Measurements from ENCODE around the gene GABRG3.

Gene GABRG3

DNA sequence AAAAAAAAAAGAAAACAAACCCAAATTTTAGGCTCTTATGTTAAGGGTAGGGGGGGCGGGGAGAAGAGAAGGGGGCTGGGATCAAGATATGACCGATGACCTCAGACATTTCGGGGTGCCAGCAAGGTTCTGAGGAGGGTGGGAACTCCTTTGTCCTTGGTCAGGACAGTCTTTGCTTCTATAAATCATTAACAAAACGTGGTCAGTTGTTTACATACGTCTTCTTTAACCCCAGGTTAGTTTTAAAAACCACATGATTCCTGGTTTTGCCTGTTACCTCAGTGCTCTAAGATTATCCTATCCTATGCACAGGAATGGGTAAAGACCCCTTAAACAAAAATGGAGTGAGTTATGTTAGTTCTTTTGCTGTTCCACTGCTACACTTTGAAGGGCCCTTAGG, 285.5 kb downstream of the GABRG3 start:
- no peak for TF ChIP-seq JUND (IDR thresholded peaks at IDR 0.05; ENCODE audit: low read depth)
- DNase-seq (ENCODE audit: low read depth in 1 of 2, low spot score in 1 of 2) = no peak
- in situ Hi-C loops (cut with HindIII; ENCODE audit: low pct_unique_long_range_greater_than_20kb, low sequenced_read_pairs) = no loop called here

DNA sequence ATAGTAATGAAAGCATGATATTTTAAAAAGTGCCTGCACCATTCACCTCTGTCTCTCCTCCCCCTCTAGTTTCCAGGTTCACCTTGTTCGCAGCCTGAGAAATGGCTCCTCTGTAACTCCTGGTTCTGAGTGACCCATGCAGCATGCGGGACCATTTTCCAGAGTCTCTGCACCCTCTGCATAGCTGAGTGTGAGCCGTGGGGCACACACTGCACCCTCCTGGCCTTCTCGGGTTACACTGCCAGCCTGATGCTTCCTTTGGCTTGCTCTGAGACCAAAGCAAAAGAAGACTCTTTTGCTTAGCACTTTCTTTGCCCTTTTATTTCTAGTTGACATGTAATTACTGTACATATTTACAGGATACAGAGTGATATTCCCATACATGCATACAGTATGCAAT, 287.3 kb downstream of the GABRG3 start:
- no peak for DNase-seq (ENCODE audit: low read depth in 1 of 2, low spot score in 1 of 2)
- in situ Hi-C loops (cut with HindIII; ENCODE audit: low pct_unique_long_range_greater_than_20kb, low sequenced_read_pairs) = no loop called here
- no peak for TF ChIP-seq JUND (IDR thresholded peaks at IDR 0.05; ENCODE audit: low read depth)

- no peak for DNase-seq (ENCODE audit: low read depth in 1 of 2, low spot score in 1 of 2)
- no peak for TF ChIP-seq JUND (IDR thresholded peaks at IDR 0.05; ENCODE audit: low read depth)
- in situ Hi-C loops (cut with HindIII; ENCODE audit: low pct_unique_long_range_greater_than_20kb, low sequenced_read_pairs) = no loop called here
Observed at GRCh38 chr15:27260523-27260922, 289.5 kb downstream of the GABRG3 start.

- TF ChIP-seq JUND (IDR thresholded peaks at IDR 0.05; ENCODE audit: low read depth) = no peak
- no peak for DNase-seq (ENCODE audit: low read depth in 1 of 2, low spot score in 1 of 2)
- in situ Hi-C loops (cut with HindIII; ENCODE audit: low pct_unique_long_range_greater_than_20kb, low sequenced_read_pairs) = no loop called here
Observed at GRCh38 chr15:27268923-27269322, 297.9 kb downstream of the GABRG3 start.

- in situ Hi-C loops (cut with HindIII; ENCODE audit: low pct_unique_long_range_greater_than_20kb, low sequenced_read_pairs) = no loop called here
- no peak for TF ChIP-seq JUND (IDR thresholded peaks at IDR 0.05; ENCODE audit: low read depth)
- DNase-seq (ENCODE audit: low read depth in 1 of 2, low spot score in 1 of 2) = no peak
Observed at GRCh38 chr15:27271258-27271657, 300.3 kb downstream of the GABRG3 start.

GRCh38 chr15:27272427-27272826, 301.4 kb downstream of the GABRG3 start:
- in situ Hi-C loops (cut with HindIII; ENCODE audit: low pct_unique_long_range_greater_than_20kb, low sequenced_read_pairs) = no loop called here
- TF ChIP-seq JUND (IDR thresholded peaks at IDR 0.05; ENCODE audit: low read depth) = no peak
- no peak for DNase-seq (ENCODE audit: low read depth in 1 of 2, low spot score in 1 of 2)

DNA sequence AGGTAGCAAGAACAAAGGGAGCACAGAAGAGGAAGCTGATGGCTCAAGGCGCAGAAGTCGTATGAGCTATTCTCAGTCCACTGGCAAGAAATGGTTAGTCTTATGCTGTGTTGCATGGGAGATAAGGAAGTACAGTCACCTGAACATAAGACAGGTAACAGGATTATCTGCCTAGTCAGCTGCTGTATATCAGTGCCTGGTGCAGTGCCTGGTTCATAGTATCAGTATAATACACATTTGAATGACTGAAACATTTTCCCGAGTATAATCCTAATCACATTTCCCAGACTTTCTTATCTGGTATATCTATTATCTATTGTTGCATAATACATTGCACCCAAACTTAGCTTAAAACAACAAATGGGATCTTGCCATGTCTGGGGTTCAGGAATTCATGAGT, 302.5 kb downstream of the GABRG3 start:
- DNase-seq (ENCODE audit: low read depth in 1 of 2, low spot score in 1 of 2) = no peak
- in situ Hi-C loops (cut with HindIII; ENCODE audit: low pct_unique_long_range_greater_than_20kb, low sequenced_read_pairs) = no loop called here
- no peak for TF ChIP-seq JUND (IDR thresholded peaks at IDR 0.05; ENCODE audit: low read depth)

GRCh38 chr15:27278761-27279160, 307.8 kb downstream of the GABRG3 start:
- no peak for TF ChIP-seq JUND (IDR thresholded peaks at IDR 0.05; ENCODE audit: low read depth)
- no peak for DNase-seq (ENCODE audit: low read depth in 1 of 2, low spot score in 1 of 2)
- in situ Hi-C loops (cut with HindIII; ENCODE audit: low pct_unique_long_range_greater_than_20kb, low sequenced_read_pairs) = no loop called here

DNA sequence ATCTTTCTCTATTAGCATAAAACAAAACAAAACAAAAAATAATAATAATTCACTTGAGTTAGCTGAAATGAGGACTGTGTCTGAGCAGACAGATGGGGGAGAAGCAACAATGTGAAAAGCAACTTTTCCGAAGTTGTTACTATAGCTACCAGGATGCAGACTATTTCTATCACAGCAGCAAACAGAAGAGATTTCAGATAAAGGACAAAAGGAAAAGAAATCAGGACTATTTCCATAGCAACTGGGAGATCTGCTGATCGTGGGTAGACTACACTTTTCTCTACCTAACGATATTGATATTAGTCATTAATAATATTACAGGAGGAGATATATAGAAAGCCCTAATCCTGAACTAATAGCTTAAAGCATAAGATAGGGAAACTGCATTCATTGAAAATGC, 321.7 kb downstream of the GABRG3 start:
- in situ Hi-C loops (cut with HindIII; ENCODE audit: low pct_unique_long_range_greater_than_20kb, low sequenced_read_pairs) = no loop called here
- no peak for TF ChIP-seq JUND (IDR thresholded peaks at IDR 0.05; ENCODE audit: low read depth)
- no peak for DNase-seq (ENCODE audit: low read depth in 1 of 2, low spot score in 1 of 2)

GRCh38 chr15:27293607-27294006, 322.6 kb downstream of the GABRG3 start:
- TF ChIP-seq JUND (IDR thresholded peaks at IDR 0.05; ENCODE audit: low read depth) = no peak
- DNase-seq (ENCODE audit: low read depth in 1 of 2, low spot score in 1 of 2) = no peak
- in situ Hi-C loops (cut with HindIII; ENCODE audit: low pct_unique_long_range_greater_than_20kb, low sequenced_read_pairs) = no loop called here

DNA sequence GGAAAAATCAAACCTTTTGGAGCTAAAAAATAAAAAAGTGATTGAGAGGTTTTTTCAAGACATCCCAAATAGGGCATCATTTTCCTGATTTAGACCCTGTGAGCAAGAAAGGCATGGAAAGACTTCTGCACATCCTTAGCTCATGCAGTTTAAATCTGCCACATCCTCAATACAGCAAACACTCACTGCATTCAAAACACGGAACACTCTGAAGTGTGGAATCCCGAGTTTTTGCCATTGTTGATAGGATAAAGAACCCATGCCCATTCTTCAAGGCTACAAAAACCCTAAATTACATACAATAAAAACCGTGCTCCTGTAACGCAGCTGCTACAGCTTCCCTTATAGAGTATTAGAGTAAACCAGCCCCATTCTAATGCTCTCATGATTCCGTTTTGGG, 346.8 kb downstream of the GABRG3 start:
- in situ Hi-C loops (cut with HindIII; ENCODE audit: low pct_unique_long_range_greater_than_20kb, low sequenced_read_pairs) = no loop called here
- no peak for DNase-seq (ENCODE audit: low read depth in 1 of 2, low spot score in 1 of 2)
- TF ChIP-seq JUND (IDR thresholded peaks at IDR 0.05; ENCODE audit: low read depth) = no peak

GRCh38 chr15:27323801-27324200, 352.8 kb downstream of the GABRG3 start:
- DNase-seq (ENCODE audit: low read depth in 1 of 2, low spot score in 1 of 2) = no peak
- in situ Hi-C loops (cut with HindIII; ENCODE audit: low pct_unique_long_range_greater_than_20kb, low sequenced_read_pairs) = no loop called here
- TF ChIP-seq JUND (IDR thresholded peaks at IDR 0.05; ENCODE audit: low read depth) = no peak

DNA sequence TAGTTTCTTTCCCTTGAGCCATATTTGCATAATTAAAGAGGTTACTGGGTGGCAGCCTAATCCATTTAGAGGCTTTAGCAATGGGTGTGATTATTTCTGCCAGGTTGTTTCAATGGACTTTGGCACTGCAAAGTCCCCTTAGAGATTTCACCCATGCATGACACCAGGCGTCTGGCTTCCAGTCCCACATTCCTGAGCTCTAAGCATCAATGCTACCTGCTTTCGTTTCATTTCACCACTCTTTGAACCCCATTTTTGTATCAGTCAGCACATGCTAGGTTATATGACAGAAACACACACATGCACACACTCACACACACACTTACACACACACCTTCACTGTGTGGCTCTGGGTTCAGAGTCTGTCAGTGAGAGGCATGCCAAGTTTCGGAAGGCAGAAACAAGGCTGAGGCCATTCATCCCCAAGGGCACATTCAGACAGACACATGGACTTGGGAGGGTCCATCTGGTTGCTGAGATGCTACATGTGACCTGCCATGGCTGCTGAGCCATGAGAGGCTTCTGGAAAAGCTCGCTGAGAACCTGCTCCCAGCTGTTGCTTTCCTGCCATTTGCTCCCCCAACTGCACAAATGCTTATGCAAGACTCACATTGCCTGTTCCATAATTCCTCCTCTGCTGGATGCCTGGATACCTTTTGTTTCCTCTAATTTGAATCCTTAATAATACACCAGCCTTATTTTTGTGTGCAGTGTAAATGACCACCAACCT, 354.1 kb downstream of the GABRG3 start:
- no peak for TF ChIP-seq JUND (IDR thresholded peaks at IDR 0.05; ENCODE audit: low read depth)
- in situ Hi-C loops (cut with HindIII; ENCODE audit: low pct_unique_long_range_greater_than_20kb, low sequenced_read_pairs) = no loop called here
- DNase-seq (ENCODE audit: low read depth in 1 of 2, low spot score in 1 of 2) = no peak

GRCh38 chr15:27327467-27328025, 356.6 kb downstream of the GABRG3 start:
- no peak for DNase-seq (ENCODE audit: low read depth in 1 of 2, low spot score in 1 of 2)
- TF ChIP-seq JUND (IDR thresholded peaks at IDR 0.05; ENCODE audit: low read depth) = no peak
- in situ Hi-C loops (cut with HindIII; ENCODE audit: low pct_unique_long_range_greater_than_20kb, low sequenced_read_pairs) = no loop called here

All from T47D (cell line).